K562 (cell line): Measurements from ENCODE around the gene C2CD2. TPM values are rescaled to one million over a fixed set of nuclear protein-coding genes. Genes with fewer than 3 reads are reported as not detected.
A peak's percentile ranks its signal among the peaks of the same experiment; 100 is the strongest.

Source experiments
- ARID3A ChIP-seq: IDR thresholded peaks from 2 replicates; pipeline ENCODE4 v1.6.1; 2012; ENCODE audit warnings: low read depth, low read length, improper control_type of control experiment, borderline replicate concordance
- CHD7 ChIP-seq: fragments of 200-600 bp; sonication (generic); IDR thresholded peaks from one replicate; pipeline ENCODE4 v1.6.1; 2012; ENCODE audit warnings: mild to moderate bottlenecking, low read depth, low read length, inconsistent platforms
- HNRNPH1 ChIP-seq: fragments of 200-400 bp; formaldehyde crosslinking; optimal IDR thresholded peaks from 2 replicates; pipeline ENCODE3; 2017; ENCODE audit warnings: low read depth, mild to moderate bottlenecking, low read length, moderate library complexity
- KDM5B ChIP-seq: fragments of 200-600 bp; sonication (generic); IDR thresholded peaks from 2 replicates; pipeline ENCODE4 v1.6.1; 2012; ENCODE audit warnings: low read depth, mild to moderate bottlenecking, moderate library complexity, low read length, control low read depth, inconsistent platforms; ENCODE audit not compliant: insufficient replicate concordance
- NBN ChIP-seq: fragments of 450-650 bp; IDR thresholded peaks from 2 replicates; pipeline ENCODE4 v1.6.1; 2016; ENCODE audit warnings: low read depth, mild to moderate bottlenecking
- PKNOX1 ChIP-seq: fragments of 450-650 bp; IDR thresholded peaks from 2 replicates; pipeline ENCODE4 v1.6.1; 2016
- PPARD ChIP-seq: fragments of 250-450 bp; sonication (Bioruptor Pico); IDR thresholded peaks from 2 replicates; pipeline ENCODE4 v1.8.0; 2022; ENCODE audit warnings: inconsistent platforms, mild to moderate bottlenecking, moderate library complexity
- RFX7 ChIP-seq: fragments of 250-450 bp; sonication (Bioruptor Pico); IDR thresholded peaks from 2 replicates; pipeline ENCODE4 v1.5.1; 2021; ENCODE audit warnings: mild to moderate bottlenecking
- SUPT5H ChIP-seq: fragments of 450-650 bp; IDR thresholded peaks from 2 replicates; pipeline ENCODE4 v1.6.1; 2016
- TRIM24 ChIP-seq, 2 experiments: fragments of 450-650 bp; IDR thresholded peaks; 2 replicates each; pipeline ENCODE4 v1.6.1; 2016
- ZC3H8 ChIP-seq: fragments of 450-650 bp; IDR thresholded peaks from 2 replicates; pipeline ENCODE4 v1.6.1; 2017
- ZNF197 ChIP-seq: fragments of 200-800 bp; sonication (Bioruptor generic); IDR thresholded peaks from 2 replicates; pipeline ENCODE4 v1.6.1; 2016; ENCODE audit warnings: low read depth, missing genetic modification characterization, missing compliant biosample characterization
- ZNF707 ChIP-seq: fragments of 250-450 bp; sonication (Bioruptor Pico); conservative IDR thresholded peaks from 2 replicates; pipeline ENCODE4 v1.8.0; 2022; ENCODE audit warnings: inconsistent platforms, mild to moderate bottlenecking, moderate library complexity
- ZNF778 ChIP-seq: fragments of 450-650 bp; formaldehyde crosslinking; IDR thresholded peaks from 2 replicates; pipeline ENCODE4 v1.4.0; 2020; ENCODE audit warnings: mild to moderate bottlenecking, moderate library complexity
- polyA plus RNA-seq, 8 experiments: library from polyadenylated mRNA; depleted of rRNA in 4 of 8; stranded (reverse) in 5 of 8; unstranded in 3 of 8; fragments of >200 nt; fragmentation: Nextera tagmentation in 2 of 8; fragmentation: Illumina TruSeq in 1 of 8; extraction: Ambion mirVana in 2 of 8; extraction: Trizol in 1 of 8; gene quantifications; 2 replicates each; pipeline versions ENCODE4 v1.2.1 to v1.2.3, GENCODE V29; 2011 to 2014; ENCODE audit warnings: inconsistent platforms in 1 of 8, missing spikeins in 1 of 8
- total RNA-seq, 7 experiments: library from RNA; depleted of rRNA in 6 of 7; stranded (reverse); fragments of >200 nt in 6 of 7; fragmentation: Illumina TruSeq in 2 of 7; extraction: Trizol in 2 of 7; gene quantifications; 2 replicates each; pipeline versions ENCODE4 v1.2.1 to v1.2.3, GENCODE V29; 2011 to 2021; ENCODE audit warnings: low replicate concordance in 1 of 7

C2CD2 gene
- total and polyA plus RNA-seq, 9 of the 15 experiments (the other 6 are each of a cell fraction or from before 2014, with no cell fraction given), result 1.3 to 21.6 (median 12.1) TPM

- TF ChIP-seq ARID3A, result no peak
- TF ChIP-seq HNRNPH1, result no peak
- no peak for TF ChIP-seq ZNF707 (CRISPR knock-in tag)
- TF ChIP-seq ZNF197 (CRISPR knock-in tag), result no peak
- TF ChIP-seq ZNF778 (CRISPR knock-in tag), result no peak
- no peak for TF ChIP-seq RFX7 (CRISPR knock-in tag)
- TF ChIP-seq TRIM24 (IDR thresholded peaks at IDR 0.05), result 0 out of 4 replicates have a peak, but pooled peaks of 1 of the 2 experiments have one; percentile 13
- no peak for TF ChIP-seq CHD7
- TF ChIP-seq PKNOX1, result peak; percentile 4; the same call in 1 of the 2 replicates
- no peak for TF ChIP-seq PPARD (CRISPR knock-in tag)
- no peak for TF ChIP-seq KDM5B
- no peak for TF ChIP-seq SUPT5H
- TF ChIP-seq ZC3H8, result no peak
- 0 out of 2 replicates have a peak, but pooled peaks have one; percentile 26 for TF ChIP-seq NBN
These were observed 88.6 kb downstream of the C2CD2 start (continued) for GRCh38 chr21:41865002-41865777.
